HG03342 (cell line): ENCODE measurements around the gene S1PR3.

Experiments
- ATAC-seq: cut with Tn5 transposase; IDR thresholded peaks from one replicate; pipeline ENCODE4 v1.9.1; 2021; ENCODE audit warnings: mild to moderate bottlenecking, moderate library complexity; ENCODE audit not compliant: unreplicated experiment

The S1PR3 gene

DNA sequence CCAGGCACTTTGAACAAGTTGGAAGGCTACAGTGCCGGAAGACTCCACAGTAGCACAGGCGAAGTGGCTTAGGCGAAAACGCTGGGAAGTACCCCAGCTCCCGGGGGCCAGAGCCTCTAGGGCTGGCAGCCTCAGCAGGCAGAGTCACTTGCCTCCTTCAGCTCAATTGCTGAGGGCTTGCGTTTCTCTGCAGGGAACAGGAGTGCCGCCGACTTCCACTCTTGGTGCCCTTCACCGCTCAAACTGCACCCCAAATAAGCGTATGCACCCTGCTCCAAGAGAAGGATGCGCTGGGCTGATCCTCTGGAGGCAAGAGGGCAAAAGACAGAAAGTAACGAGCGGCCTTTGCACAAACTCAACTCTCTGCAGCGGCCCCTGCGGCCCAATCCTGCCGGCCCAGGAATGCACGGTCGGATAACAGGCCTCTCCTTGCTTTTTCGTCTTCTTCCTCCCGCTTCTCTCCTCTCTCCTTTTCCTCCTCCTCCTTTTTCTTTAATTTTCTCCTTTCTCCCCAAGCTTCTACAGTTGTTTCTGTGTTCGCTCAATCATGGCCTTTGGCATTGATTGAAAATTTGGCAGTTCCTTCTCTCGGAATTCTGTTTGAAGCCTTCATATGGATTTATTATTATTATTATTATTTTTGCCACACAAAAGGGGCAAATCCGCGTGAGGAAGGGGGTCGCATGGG, 1.1 kb upstream of the S1PR3 start:
- ATAC-seq: no peak

DNA sequence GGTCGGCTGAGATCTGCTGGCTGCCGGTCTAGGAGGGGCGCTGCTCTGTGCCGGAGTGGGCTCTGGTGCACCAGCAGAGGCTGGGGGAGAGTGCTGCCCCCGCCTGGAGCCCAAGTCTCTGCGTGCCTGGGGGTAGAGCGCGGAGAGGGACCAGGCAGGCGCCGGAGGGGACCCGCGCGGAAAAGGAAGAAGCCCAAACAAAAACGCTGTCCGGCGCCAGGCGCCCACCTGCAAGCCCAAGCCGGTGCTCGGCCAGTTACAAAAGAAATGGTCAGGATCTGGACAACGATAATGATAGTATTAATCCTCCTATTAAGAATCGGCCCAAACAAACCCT, 571 bp upstream of the S1PR3 start:
- no peak for ATAC-seq

DNA sequence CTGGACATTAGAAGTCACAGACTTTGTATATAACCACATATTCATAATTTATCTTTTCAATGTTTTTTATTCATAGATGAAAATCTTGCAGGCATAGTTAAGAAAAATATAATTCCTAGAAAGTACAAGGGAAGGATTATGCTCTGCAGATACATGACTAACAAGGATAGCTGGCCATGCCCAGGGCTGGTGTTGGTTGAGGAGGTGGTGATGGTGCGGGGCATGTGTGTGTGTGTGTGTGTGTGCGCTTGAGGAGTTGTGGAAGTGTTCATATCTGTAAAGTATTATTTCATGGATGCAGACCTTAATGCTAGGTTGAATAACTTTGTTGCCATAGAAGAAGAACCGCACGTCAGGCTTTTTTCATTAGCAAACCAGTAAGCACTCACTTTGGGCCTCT, 1.3 kb downstream of the S1PR3 start:
- no peak for ATAC-seq

DNA sequence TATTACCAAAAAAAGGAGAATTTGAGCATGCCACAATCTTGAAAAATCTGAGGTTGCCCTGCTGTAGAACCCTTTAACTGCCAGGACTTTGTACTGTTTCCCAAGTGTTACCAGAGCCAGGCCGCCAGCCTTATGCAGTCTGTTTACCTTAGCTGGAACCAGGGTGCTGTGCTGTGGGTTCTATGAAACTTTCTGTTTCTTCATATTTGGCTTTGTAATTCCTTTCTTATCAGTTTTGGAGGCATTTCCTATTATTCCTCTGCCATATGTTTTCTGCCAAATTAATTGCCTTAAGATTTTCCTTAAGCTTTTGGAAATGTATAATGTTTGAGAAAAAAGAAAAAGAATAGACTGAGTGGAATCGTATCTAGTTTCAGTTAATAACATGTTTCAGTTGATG, 2.1 kb downstream of the S1PR3 start:
- ATAC-seq: no peak

DNA sequence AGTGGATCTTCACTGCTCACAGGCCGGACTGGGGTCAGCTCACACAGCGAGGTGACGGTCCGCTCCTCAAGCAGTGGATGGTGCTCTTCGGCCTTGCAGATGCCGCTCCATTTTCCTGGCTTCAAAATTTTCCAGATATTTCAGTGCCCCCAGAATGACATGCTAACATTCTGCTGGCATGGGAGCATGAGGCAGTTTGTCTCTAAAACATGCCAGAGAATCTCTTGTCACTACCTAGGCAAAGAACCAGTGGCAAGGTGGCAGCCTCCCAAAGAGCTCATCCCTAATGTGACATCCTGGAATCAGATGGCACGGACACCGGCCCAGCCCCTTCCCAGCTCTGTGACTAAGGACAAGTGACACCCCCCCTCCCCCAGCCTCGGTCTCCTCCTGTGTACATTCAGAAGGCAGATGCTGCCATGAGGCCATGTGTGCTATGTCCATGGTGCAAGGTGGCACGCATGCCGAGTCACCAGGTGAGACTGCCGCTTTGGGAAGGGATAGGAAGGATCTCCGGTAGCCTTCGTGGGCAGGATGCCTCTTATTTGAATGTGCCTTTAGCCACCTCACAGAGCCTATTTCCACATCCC, 2.7 kb downstream of the S1PR3 start:
- ATAC-seq: no peak

DNA sequence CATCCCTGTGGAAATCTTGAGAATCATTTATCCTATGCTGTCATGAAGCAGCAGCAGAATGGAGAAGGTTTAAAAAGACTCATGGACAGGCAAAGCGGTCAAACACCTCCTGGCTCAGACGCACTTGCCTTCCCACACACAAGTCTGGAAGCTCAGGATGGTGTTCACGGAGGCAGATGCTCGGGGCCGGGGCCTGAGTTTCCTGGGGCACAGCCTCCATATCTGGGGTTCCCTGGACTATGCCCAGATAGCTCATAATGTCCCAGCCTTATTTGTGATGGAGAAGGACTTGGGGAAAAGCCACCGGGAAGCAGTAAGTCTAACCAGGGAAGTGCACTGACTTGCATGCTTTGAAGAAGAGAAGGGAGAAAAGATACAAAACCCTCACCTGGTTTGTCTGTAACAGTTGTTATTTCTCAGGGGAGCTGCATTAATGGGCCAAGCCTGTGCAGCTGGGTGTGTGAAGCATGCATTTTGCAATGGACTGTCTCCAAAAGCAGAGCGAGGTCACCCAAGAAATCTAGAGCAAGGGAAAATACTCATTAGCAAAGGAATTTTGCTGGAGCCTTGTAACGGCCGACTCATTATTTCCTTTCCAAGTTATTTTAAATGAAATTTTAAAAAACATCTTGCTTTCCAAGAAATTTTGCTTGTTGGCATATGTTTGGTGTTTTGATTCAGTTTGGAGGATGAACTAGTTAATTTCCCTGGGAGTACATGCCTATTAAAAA, 3.4 kb downstream of the S1PR3 start:
- ATAC-seq: no peak

DNA sequence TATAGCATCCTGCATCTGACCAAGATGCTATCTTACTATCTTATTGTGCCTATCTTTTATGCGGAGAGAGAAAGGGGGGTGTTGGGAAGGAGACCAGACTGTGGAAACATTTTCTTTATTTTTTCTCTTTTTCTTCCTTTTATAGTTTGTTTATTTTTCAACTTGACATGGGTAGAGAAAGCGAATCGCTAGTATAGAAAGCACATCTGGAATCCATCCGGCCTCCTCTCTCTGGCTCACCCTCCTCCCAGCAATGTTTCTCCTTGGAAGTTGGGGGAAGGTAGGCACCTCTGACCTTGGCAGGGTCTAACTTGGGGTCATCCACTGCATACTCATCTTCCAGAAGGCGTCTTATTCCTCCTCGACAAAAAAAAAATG, 3.9 kb downstream of the S1PR3 start:
- ATAC-seq: no peak

DNA sequence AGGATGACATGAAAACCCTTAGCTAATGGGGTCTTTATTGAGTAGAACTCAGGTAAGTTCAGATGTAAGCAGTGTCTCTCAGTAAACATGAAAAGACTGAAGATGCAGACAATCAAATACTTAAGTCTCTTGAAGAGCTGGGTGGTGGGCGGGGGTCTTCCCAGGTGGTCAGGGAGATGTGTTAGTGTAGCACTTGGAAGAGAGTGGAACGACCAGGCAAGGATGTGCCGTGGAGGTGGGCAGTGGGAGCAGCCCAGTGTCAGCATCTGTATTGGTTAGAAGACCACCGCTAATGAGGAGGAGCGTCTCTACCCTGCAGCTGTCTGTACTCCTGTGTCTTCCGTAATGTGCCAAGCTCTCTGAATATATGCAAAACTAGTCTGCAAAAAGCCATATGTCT, 4.4 kb downstream of the S1PR3 start:
- no peak for ATAC-seq

DNA sequence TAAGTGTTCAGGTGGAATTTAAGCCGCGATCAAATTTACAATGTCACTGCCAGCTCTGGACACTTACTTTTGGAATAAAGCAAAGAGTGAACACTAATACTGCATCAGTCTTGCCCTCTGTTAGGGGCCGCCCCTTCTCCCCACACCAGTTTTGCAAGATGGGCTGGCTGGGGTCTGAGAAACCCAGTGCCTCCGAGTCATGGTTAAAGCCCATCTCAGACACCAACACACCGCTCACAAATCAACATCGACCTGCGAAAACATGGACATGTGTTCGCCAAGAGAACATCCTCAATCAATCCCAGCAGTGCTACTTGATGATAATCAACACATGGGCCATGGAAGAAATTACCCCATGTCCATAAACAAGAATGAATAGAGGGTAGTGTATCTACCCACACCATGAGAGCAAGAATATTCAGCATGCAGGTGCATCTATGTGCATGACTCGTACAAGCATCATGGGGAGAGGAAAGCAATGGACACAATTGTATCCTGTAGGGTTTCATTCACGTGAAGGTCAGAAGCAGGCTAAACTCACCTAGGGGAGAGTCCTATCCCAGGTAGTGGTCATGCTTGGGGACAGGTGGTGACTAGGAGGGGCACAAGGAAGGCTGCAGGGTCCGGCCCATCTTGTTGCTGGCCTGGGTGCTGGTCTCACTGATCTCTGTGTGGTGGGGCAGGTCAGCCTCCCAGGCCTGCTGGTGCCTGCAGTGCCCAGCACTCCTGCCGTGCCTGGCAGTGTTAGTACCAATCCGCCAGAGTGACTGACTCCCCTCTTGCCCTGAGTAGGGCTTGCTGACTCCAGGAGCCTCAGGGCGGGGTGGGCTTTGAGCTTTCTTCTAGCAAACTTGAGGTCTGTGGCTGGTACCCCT, 5.0 kb downstream of the S1PR3 start:
- ATAC-seq: no peak

DNA sequence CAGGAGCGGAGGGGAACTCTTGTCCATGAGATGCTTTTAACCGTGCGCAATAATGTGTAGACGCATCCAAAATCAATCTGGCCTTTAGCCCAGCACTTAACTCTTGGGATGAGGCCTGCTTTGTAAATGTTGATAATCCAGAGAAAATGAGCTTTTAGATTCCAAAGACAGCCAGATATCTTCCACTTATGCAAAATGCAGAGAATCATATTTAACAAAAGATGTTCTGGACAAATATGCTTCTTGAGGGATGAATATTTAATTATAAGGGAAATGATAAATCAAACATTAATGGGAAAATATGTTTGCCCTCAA, 5.6 kb downstream of the S1PR3 start:
- ATAC-seq: no peak

DNA sequence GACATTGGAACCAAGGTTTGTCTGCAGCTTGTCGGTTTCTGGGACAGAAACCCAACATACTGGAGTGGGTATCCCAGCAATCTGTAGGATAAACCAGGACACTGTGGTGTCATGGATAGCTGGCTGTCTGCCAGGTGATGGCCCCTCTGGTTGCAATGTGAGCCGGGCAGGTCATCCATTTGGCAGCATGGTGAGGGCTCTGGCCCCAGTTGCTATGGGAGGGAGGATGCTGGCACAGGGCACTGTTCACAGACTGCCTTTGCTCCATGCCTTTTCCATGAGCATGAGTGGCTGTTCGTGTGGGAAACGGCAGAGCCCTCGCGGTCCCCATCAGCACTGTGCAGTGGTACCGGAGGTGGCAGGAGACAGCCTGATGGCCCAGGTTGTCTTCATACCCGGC, 6.4 kb downstream of the S1PR3 start:
- ATAC-seq: no peak

DNA sequence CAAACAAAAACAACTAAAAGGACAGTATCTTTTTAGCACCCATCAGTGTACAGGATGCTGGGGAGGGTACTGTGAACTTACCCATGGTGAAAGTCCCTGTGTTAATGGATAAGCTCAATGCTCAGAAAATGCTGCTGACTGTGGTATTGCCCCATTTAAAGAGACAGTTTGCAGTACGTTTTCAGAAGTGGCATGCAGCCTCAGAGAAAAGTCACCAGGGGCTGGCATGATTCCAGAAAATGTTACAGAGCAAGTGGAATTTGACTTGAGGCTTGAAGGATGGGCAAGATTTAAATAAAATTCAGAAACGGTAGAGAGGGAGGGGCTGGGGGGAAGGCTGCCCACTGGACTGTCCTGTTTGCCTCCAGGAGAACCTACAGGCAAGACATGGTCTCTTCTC, 7.2 kb downstream of the S1PR3 start:
- no peak for ATAC-seq

DNA sequence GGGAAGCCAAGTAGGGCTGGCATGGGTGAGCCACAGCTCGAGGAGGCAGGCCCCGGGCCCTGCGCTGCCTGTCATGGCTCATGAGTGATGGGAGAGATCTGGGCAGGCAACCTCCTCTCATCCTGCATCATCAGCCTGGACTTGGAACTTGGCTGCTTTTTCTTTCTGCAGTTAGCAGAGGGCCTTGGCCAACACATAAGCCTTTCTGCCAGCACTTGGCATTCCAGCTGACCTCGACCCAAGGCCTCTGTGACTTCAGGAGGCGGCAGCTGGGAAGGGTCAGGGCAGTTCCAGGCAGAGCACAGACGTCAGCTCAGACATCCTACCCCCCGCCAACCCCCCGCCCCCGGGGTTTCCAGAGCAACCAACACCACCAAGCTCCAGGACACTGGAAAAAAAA, 7.6 kb downstream of the S1PR3 start:
- no peak for ATAC-seq

DNA sequence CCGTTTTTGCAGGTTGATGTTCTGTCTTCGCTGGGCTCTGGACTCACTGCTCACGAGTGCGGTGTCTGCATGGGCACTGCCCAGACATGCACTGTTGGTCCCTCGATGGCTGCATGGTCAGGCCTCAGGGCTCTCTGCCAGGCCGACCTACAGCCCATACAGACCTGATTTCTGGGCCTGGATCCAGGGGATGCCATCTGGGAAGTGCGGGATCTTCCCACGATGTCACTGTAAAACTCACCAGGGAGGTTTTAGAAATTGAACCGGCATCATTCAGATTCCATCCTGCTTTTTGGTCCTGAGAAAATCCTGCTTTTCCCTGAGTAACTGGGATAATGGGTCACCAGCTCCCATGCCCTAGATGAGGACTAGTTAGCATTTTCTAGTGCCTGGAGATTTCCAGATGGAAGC, 9.1 kb downstream of the S1PR3 start:
- no peak for ATAC-seq

DNA sequence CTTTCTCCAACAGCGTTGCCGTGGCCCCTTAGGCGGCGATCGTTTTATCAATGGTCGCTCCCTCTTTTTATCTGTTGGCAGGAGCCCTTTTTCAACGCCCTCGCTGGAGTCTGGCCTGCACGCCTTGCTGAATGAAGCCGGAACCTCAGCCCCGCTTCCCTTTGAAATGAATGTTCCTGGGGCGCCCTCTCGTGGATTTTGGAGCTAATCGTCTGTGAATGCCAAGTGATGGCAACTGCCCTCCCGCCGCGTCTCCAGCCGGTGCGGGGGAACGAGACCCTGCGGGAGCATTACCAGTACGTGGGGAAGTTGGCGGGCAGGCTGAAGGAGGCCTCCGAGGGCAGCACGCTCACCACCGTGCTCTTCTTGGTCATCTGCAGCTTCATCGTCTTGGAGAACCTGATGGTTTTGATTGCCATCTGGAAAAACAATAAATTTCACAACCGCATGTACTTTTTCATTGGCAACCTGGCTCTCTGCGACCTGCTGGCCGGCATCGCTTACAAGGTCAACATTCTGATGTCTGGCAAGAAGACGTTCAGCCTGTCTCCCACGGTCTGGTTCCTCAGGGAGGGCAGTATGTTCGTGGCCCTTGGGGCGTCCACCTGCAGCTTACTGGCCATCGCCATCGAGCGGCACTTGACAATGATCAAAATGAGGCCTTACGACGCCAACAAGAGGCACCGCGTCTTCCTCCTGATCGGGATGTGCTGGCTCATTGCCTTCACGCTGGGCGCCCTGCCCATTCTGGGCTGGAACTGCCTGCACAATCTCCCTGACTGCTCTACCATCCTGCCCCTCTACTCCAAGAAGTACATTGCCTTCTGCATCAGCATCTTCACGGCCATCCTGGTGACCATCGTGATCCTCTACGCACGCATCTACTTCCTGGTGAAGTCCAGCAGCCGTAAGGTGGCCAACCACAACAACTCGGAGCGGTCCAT, 10.0 kb downstream of the S1PR3 start:
- no peak for ATAC-seq

DNA sequence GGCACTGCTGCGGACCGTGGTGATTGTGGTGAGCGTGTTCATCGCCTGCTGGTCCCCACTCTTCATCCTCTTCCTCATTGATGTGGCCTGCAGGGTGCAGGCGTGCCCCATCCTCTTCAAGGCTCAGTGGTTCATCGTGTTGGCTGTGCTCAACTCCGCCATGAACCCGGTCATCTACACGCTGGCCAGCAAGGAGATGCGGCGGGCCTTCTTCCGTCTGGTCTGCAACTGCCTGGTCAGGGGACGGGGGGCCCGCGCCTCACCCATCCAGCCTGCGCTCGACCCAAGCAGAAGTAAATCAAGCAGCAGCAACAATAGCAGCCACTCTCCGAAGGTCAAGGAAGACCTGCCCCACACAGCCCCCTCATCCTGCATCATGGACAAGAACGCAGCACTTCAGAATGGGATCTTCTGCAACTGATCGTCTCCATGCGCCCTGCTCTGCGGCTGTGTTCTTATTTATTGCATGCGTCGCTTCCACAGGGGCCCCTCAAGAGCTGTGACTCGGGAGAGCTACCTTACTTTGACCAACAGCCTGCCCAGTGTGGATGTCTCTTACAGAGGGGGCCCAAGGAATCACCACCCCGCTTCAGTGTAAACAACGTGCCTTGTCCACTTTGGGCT, 10.8 kb downstream of the S1PR3 start:
- no peak for ATAC-seq

DNA sequence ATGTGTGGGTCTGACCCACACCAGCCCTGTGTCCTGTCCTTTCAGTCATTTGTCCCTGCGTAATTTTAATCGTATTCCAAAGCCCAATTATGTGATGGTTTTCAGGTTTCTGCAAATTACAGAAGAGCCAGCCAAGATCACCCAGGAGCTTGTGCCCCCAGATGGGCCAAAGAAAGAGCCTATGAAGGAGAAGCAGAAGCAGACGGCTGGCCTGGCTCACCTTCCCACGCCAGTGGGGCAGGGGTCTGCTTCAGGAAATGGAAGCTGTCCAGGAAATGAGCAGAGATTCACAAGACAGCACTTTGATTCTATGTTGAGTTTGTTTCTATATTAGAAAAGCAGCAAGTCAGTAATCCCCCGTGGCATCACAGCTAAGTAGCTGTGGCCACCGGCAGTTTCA, 11.7 kb downstream of the S1PR3 start:
- ATAC-seq: no peak

DNA sequence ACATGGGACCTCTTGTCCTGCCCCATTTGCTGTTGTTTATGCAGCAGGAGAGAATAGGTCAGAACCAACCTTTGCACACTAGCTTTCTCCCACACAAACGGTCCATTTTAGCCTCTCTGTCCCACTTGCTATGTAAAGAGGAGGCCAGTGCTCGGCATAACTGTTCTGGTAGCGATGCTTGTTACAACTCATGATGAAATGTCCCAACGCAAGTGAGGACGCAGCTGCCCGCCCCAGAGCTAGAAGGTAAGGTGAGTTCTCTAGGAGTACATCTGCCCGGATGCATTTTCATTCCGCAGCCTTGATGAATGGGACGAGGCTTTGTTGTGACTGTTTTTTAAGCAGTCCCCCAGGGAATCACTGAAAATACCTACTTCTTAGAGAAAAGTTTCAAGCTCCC, 14.1 kb downstream of the S1PR3 start:
- no peak for ATAC-seq

DNA sequence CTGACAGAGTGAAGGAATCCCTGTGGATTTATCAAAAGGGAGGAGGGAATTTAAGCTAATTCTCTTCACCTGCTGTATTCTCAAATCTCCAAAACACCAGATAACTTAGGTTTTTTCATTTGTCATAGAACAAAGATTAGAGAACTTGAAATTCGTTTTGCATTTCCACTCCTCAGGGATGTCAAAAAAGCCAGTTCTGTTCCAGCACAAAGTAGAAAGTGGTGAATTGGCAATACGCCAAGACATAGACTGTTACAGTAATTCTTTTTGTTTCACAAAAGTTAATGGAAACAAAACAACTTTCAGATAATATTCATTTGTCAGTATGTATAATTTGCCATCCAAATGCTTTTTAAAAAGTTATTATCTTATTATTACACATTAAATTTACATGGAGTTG, 15.0 kb downstream of the S1PR3 start:
- no peak for ATAC-seq
